ENCODE results near the gene CCDC88B. TPM values are rescaled to one million over a fixed set of nuclear protein-coding genes. Genes with fewer than 3 reads are reported as not detected.

Gene CCDC88B
- total RNA-seq, 2 experiments from 2014 or later, result 107 to 112 TPM

DNA sequence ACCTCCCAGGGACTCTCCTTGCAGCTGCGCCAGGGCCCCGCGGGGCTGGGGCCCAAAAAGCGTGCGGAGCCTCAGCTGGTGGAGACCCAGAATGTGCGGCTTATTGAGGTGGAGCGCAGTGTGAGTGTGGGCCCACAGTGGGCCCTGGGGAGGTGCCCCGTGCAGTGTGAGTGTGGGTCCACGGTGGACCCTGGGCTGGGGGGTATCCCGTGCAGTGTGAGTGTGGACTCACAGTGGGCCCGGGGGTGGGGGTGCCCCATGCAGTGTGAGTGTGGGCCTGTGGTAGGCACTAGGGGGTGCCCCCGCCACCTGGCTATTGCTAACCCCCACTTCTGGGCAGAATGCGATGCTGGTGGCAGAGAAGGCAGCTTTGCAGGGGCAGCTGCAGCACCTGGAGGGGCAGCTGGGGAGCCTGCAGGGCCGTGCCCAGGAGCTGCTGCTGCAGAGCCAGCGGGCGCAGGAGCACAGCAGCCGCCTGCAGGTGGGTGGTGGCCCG lies 11.2 kb downstream of the CCDC88B start:
- no peaks in the 10 kb centered on the region for H3K4me1 Mint-ChIP-seq (ENCODE audit: low read depth)
- Histone ChIP-seq H3K4me1 (ENCODE audit: insufficient read depth, low read length) (peaks cover 3% of the 10 kb centered on the region), H3K4me3 (ENCODE audit: low read length) (no peak overlapping the region), H3K36me3 (ENCODE audit: insufficient read depth, low read length) (peaks cover 46% of the 10 kb centered on the region), H3K9me3 (ENCODE audit: control insufficient read depth in 1 of 2, insufficient read depth in 1 of 2, low read length in 2 of 2) (no peaks in the 10 kb centered on the region), H3K27ac (ENCODE audit: low read depth in 1 of 2, low read length in 2 of 2) (no peak overlapping the region), H3K27me3 (ENCODE audit: control insufficient read depth in 1 of 2, insufficient read depth in 2 of 2, low read length in 2 of 2) (no peaks in the 10 kb centered on the region)
- peaks cover 9% of the 10 kb centered on the region for H3K36me3 Mint-ChIP-seq (ENCODE audit: low read depth)
- no peak overlapping the region for H3K27ac Mint-ChIP-seq
- TF ChIP-seq, protein P1, sequence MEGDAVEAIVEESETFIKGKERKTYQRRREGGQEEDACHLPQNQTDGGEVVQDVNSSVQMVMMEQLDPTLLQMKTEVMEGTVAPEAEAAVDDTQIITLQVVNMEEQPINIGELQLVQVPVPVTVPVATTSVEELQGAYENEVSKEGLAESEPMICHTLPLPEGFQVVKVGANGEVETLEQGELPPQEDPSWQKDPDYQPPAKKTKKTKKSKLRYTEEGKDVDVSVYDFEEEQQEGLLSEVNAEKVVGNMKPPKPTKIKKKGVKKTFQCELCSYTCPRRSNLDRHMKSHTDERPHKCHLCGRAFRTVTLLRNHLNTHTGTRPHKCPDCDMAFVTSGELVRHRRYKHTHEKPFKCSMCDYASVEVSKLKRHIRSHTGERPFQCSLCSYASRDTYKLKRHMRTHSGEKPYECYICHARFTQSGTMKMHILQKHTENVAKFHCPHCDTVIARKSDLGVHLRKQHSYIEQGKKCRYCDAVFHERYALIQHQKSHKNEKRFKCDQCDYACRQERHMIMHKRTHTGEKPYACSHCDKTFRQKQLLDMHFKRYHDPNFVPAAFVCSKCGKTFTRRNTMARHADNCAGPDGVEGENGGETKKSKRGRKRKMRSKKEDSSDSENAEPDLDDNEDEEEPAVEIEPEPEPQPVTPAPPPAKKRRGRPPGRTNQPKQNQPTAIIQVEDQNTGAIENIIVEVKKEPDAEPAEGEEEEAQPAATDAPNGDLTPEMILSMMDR (IDR thresholded peaks at IDR 0.05), result no peak
- ChIA-PET CTCF (no interaction called here), POLR2A (interaction anchor here (1.1 kb wide), 1 partner anchor 9 kb away, joined by 3 read pairs; no protein-coding TSS in a partner anchor)
- H3K27me3 Mint-ChIP-seq, result no peaks in the 10 kb centered on the region
- H3K4me3 Mint-ChIP-seq, result no peak overlapping the region
- intact Hi-C loops (cut with DNase I, micrococcal nuclease), result no loop called here
- H3K9me3 Mint-ChIP-seq, result no peaks in the 10 kb centered on the region
- DNase-seq, result no peak
- no peak for ATAC-seq (ENCODE audit: poor library complexity)

GRCh38 chr11:64352099-64352994 lies 12.3 kb downstream of the CCDC88B start:
- H3K27me3 Mint-ChIP-seq, result no peaks in the 10 kb centered on the region
- TF ChIP-seq, protein P1 (IDR thresholded peaks at IDR 0.05), result no peak
- POLR2A ChIA-PET, result interaction anchor here (1.1 to 1.9 kb wide), 2 partner anchors 10 to 35 kb away, joined by 3 to 10 read pairs; partner anchors contain the start of genes PRDX5 and TRMT112

GRCh38 chr11:64352995-64353714 lies 13.2 kb downstream of the CCDC88B start:
- Mint-ChIP-seq H3K4me1 (ENCODE audit: low read depth) (peaks cover 11% of the 10 kb centered on the region), H3K9me3 (no peaks in the 10 kb centered on the region), H3K27me3 (no peaks in the 10 kb centered on the region), H3K27ac (no peak overlapping the region), H3K36me3 (ENCODE audit: low read depth) (peaks cover 9% of the 10 kb centered on the region), H3K4me3 (no peak overlapping the region)
- POLR2A ChIA-PET, result interaction anchor here (1.9 kb wide), 1 partner anchor 35 kb away, joined by 10 read pairs; the partner anchor contains the start of genes PRDX5 and TRMT112
- Histone ChIP-seq H3K4me1 (ENCODE audit: insufficient read depth, low read length) (peaks cover 14% of the 10 kb centered on the region), H3K36me3 (ENCODE audit: insufficient read depth, low read length) (peaks cover 44% of the 10 kb centered on the region), H3K9me3 (ENCODE audit: control insufficient read depth in 1 of 2, insufficient read depth in 1 of 2, low read length in 2 of 2) (no peaks in the 10 kb centered on the region), H3K27ac (ENCODE audit: low read depth in 1 of 2, low read length in 2 of 2) (no peak overlapping the region), H3K27me3 (ENCODE audit: control insufficient read depth in 1 of 2, insufficient read depth in 2 of 2, low read length in 2 of 2) (no peaks in the 10 kb centered on the region), H3K4me3 (ENCODE audit: low read length) (no peak overlapping the region)
- TF ChIP-seq, protein P1 (IDR thresholded peaks at IDR 0.05), result no peak
- intact Hi-C loops (cut with DNase I, micrococcal nuclease), result no loop called here
- DNase-seq, result no peak
- no peak for ATAC-seq (ENCODE audit: poor library complexity)
- CTCF ChIA-PET, result interaction anchor here (0.7 to 1.0 kb wide), 2 partner anchors 22 to 35 kb away, joined by 3 to 4 read pairs; partner anchors contain the start of gene PRDX5

More at GRCh38 chr11:64352099-64352994, 12.3 kb downstream of the CCDC88B start:
- Histone ChIP-seq H3K4me1 (ENCODE audit: insufficient read depth, low read length) (peaks cover 6% of the 10 kb centered on the region), H3K27me3 (ENCODE audit: control insufficient read depth in 1 of 2, insufficient read depth in 2 of 2, low read length in 2 of 2) (no peaks in the 10 kb centered on the region), H3K9me3 (ENCODE audit: control insufficient read depth in 1 of 2, insufficient read depth in 1 of 2, low read length in 2 of 2) (no peaks in the 10 kb centered on the region), H3K27ac (ENCODE audit: low read depth in 1 of 2, low read length in 2 of 2) (no peak overlapping the region), H3K4me3 (ENCODE audit: low read length) (no peak overlapping the region), H3K36me3 (ENCODE audit: insufficient read depth, low read length) (peaks cover 47% of the 10 kb centered on the region)
- H3K4me1 Mint-ChIP-seq (ENCODE audit: low read depth), result peaks cover 5% of the 10 kb centered on the region
- CTCF ChIA-PET, result interaction anchor here (0.6 to 0.9 kb wide), 2 partner anchors 14 to 196 kb away, joined by 3 read pairs; no protein-coding TSS in a partner anchor
- DNase-seq, result no peak
- intact Hi-C loops (cut with DNase I, micrococcal nuclease), result no loop called here
- no peaks in the 10 kb centered on the region for H3K9me3 Mint-ChIP-seq
- H3K36me3 Mint-ChIP-seq (ENCODE audit: low read depth), result peaks cover 11% of the 10 kb centered on the region
- no peak overlapping the region for H3K27ac Mint-ChIP-seq
- H3K4me3 Mint-ChIP-seq, result no peak overlapping the region
- ATAC-seq (ENCODE audit: poor library complexity), result no peak
